ENCODE measurements around the gene COX4I2. TPM values are rescaled to one million over a fixed set of nuclear protein-coding genes. Genes with fewer than 3 reads are reported as not detected.
A peak's percentile ranks its signal among the peaks of the same experiment; 100 is the strongest.

Gene COX4I2
- 1 to 10 TPM in 2 of 4 donors, not detected in 2; 5.1 to 8.4 TPM for total RNA-seq

DNA sequence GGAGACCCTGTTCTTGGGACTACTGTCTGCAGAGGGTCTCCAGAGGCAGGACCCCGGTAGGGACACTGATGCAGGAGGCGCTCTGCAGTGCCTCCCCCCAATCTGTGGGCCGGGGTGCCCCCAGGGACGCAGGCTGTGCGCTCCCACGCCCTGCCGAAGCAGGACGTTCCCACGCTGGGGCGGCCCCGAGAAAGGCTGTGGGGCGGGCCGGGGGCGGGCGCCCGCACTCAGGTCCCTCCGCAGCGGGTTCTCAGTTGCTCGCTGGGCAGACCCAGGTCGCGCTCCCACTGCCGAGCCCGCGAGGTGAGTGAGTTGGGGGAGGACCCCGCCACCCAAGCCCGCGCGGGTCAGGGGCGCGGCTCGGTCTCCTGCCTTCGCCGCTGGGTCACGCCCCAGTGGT is at the start of gene COX4I2:
COX4I2 (plus strand) TSS at position 253 of the 400 bp plus-strand sequence. CDS start 1,106 bp downstream, outside the sequence.
- intact Hi-C loops (cut with DNase I; ENCODE audit: low total_unique reads): no loop called here
- Histone ChIP-seq H3K27me3 (no peaks in the 10 kb centered on the region), H3K4me3 (no peak within 1 kb of the TSS), H3K36me3 (no peaks in the 10 kb centered on the region), H3K4me1 (no peaks in the 10 kb centered on the region), H3K27ac (peak within 1 kb of the TSS; percentile 24 to 64), H3K9me3 (no peaks in the 10 kb centered on the region)
- no peak for DNase-seq
- TF ChIP-seq CTCF (IDR thresholded peaks at IDR 0.05): no peak
- TF ChIP-seq POLR2A (IDR thresholded peaks at IDR 0.05): no peak

GRCh38 chr20:31590717-31591225 is 46.9 kb upstream of the COX4I2 start:
- Histone ChIP-seq H3K27ac (no peak overlapping the region), H3K36me3 (no peaks in the 10 kb centered on the region), H3K4me1 (no peaks in the 10 kb centered on the region), H3K27me3 (no peaks in the 10 kb centered on the region), H3K9me3 (no peaks in the 10 kb centered on the region), H3K4me3 (no peak overlapping the region)
- DNase-seq: no peak
- TF ChIP-seq POLR2A (IDR thresholded peaks at IDR 0.05) (no peak), CTCF (IDR thresholded peaks at IDR 0.05) (no peak)
- intact Hi-C loops (cut with DNase I; ENCODE audit: low total_unique reads): no loop called here

DNA sequence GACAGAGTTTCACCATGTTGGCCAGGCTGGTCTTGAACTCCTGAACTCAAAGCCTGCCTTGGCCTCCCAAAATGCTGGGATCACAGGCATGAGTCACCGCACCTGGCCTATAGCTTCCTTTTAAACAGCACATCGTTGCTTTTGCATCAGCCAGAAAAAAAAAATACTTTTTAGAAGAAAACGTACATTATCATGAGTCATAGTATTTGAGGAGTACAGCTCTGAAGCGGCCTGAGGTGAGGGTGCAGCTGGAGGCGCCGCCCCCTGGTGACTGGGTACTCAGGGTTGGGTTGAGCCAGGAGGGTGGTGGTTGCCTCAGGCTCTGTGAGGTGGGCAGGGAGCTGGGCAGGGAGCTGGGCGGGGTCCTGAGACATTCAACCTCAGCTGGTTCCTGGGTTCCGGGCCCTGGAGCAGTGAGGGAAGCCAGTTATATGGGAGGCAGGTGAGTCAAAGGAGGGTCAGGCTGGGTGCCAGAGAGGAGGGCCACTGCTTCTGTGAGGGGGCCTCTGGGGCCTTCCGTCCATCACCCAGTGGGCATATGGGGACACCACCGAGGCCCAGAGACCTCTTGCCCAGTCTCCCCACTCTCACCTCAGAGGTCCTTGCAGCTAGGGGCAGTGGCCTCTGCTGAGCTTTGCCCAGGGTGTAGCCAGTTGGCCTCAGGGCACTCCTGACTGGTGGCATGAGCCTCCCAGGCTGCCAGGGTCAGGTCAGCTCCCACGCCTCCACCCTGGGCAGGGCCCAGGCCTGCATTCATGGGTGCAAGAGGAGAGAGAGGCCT is 44.3 kb upstream of the COX4I2 start:
- no peak for DNase-seq
- Histone ChIP-seq H3K4me1 (no peaks in the 10 kb centered on the region), H3K4me3 (no peak overlapping the region), H3K36me3 (no peaks in the 10 kb centered on the region), H3K27ac (no peak overlapping the region), H3K9me3 (no peaks in the 10 kb centered on the region), H3K27me3 (no peaks in the 10 kb centered on the region)
- intact Hi-C loops (cut with DNase I; ENCODE audit: low total_unique reads): no loop called here
- TF ChIP-seq CTCF (IDR thresholded peaks at IDR 0.05) (no peak), POLR2A (IDR thresholded peaks at IDR 0.05) (peak in 1 of 2 donors; percentile 19)

DNA sequence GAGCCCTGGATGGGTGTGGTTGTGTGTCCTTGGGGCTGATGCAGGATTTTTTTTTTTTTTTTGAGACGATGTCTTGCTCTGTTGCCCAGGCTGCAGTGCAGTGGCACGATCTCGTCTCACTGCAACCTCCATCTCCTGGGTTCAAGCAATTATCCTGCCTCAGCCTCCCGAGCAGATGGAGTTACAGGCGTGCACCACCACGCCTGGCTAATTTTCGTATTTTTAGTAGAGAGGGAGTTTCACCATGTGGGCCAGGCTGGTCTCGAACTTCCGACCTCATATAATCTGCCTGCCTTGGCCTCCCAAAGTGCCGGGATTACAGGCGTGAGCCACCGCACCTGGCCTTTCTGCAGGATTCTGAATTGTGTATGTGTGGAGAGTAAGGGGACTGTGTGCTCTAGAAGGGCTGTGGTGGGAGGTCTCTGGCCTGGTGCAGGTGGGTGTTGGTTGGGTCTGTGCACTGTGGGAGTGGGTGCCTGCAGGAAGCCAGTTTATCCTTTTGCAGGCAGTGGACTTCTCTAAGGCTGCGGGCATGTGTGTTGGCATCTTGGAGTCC is 43.6 kb upstream of the COX4I2 start:
- intact Hi-C loops (cut with DNase I; ENCODE audit: low total_unique reads): no loop called here
- no peak overlapping the region for H3K27ac ChIP-seq
- DNase-seq: no peak
- H3K36me3 ChIP-seq: no peaks in the 10 kb centered on the region
- H3K4me3 ChIP-seq: no peak overlapping the region
- no peaks in the 10 kb centered on the region for H3K4me1 ChIP-seq
- TF ChIP-seq CTCF (IDR thresholded peaks at IDR 0.05): no peak
- no peak for TF ChIP-seq POLR2A (IDR thresholded peaks at IDR 0.05)
- no peaks in the 10 kb centered on the region for H3K27me3 ChIP-seq
- H3K9me3 ChIP-seq: no peaks in the 10 kb centered on the region
